Tibial artery (tissue), 4 donors: Measurements from ENCODE around the gene ARHGAP15.

Experiments
- DNase-seq, 2 donors: peaks; one replicate each; pipeline ENCODE4 v3.0.0-alpha.2; 2019
- H3K27ac ChIP-seq, 2 donors: fragments of 200-600 bp; sonication (generic) in 1 of 2; 1 replicate in 1 of 2; 2 replicates in 1 of 2; pipeline ENCODE4 v1.5.1; 2018 to 2019; ENCODE audit warnings: mild to moderate bottlenecking in 1 of 2
- H3K27me3 ChIP-seq, 2 donors: fragments of 200-600 bp; sonication (generic) in 1 of 2; one replicate each; pipeline versions ENCODE4 v1.5.1 to v1.6.0; 2016 to 2019
- H3K36me3 ChIP-seq, 3 donors: fragments of 200-600 bp; sonication (generic) in 2 of 3; one replicate each; pipeline ENCODE4 v1.5.1; 2016 to 2019; ENCODE audit warnings: mild to moderate bottlenecking in 2 of 3
- H3K4me1 ChIP-seq, 4 donors: fragments of 200-600 bp; sonication (generic) in 2 of 4; 1 replicate in 3 of 4; 2 replicates in 1 of 4; pipeline ENCODE4 v1.5.1; 2016 to 2019
- H3K4me3 ChIP-seq, 2 donors: fragments of 200-600 bp; sonication (generic) in 1 of 2; 1 replicate in 1 of 2; 2 replicates in 1 of 2; pipeline ENCODE4 v1.5.1; 2018 to 2019; ENCODE audit warnings: mild to moderate bottlenecking in 2 of 2
- H3K9me3 ChIP-seq, 3 donors: fragments of 200-600 bp; sonication (generic) in 1 of 3; one replicate each; pipeline ENCODE4 v1.5.1; 2016 to 2019
- CTCF ChIP-seq, 2 experiments: fragments of 200-600 bp in 1 of 2; fragments of 450-650 bp in 1 of 2; IDR thresholded peaks; one replicate each; pipeline ENCODE4 v1.5.1; 2017 to 2019; ENCODE audit warnings: antibody characterized with exemption in 2 of 2, mild to moderate bottlenecking in 1 of 2, moderate library complexity in 1 of 2
- intact Hi-C: fragments of 100-400 bp; cut with DNase I; formaldehyde crosslinking; loops from one replicate; pipeline ENCODE4 v1.15.0; 2023; ENCODE audit warnings: low total_unique reads

The ARHGAP15 gene

GRCh38 chr2:143701785-143702184, 572.6 kb downstream of the ARHGAP15 start:
- no peak for DNase-seq
- Histone ChIP-seq H3K9me3 (no peaks in the 10 kb centered on the region), H3K4me3 (no peak overlapping the region), H3K27ac (peak overlapping the region in 1 of 2 donors; percentile 22), H3K4me1 (peaks cover 0 to 36% (median 14%) of the 10 kb centered on the region in 4 donors), H3K36me3 (no peaks in the 10 kb centered on the region), H3K27me3 (no peaks in the 10 kb centered on the region)
- no peak for TF ChIP-seq CTCF (IDR thresholded peaks at IDR 0.05)
- intact Hi-C loops, result no loop called here

GRCh38 chr2:143702931-143703330, 573.7 kb downstream of the ARHGAP15 start:
- Histone ChIP-seq H3K4me1 (peaks cover 0 to 48% (median 15%) of the 10 kb centered on the region in 4 donors), H3K9me3 (no peaks in the 10 kb centered on the region), H3K36me3 (no peaks in the 10 kb centered on the region), H3K27ac (no peak overlapping the region), H3K4me3 (no peak overlapping the region), H3K27me3 (no peaks in the 10 kb centered on the region)
- no peak for TF ChIP-seq CTCF (IDR thresholded peaks at IDR 0.05)
- intact Hi-C loops, result no loop called here
- no peak for DNase-seq

- intact Hi-C loops, result loop anchor here (5.0 kb wide), 1 partner anchor 267 kb away; no protein-coding TSS in a partner anchor
- Histone ChIP-seq H3K27ac (no peak overlapping the region), H3K27me3 (no peaks in the 10 kb centered on the region), H3K4me3 (no peak overlapping the region), H3K9me3 (no peaks in the 10 kb centered on the region), H3K4me1 (peaks cover 0 to 64% (median 20%) of the 10 kb centered on the region in 4 donors), H3K36me3 (no peaks in the 10 kb centered on the region)
- no peak for TF ChIP-seq CTCF (IDR thresholded peaks at IDR 0.05)
- DNase-seq, result no peak
Observed at GRCh38 chr2:143704451-143705106, 575.4 kb downstream of the ARHGAP15 start.

- H3K36me3 ChIP-seq, result no peaks in the 10 kb centered on the region
- no peaks in the 10 kb centered on the region for H3K9me3 ChIP-seq
- H3K27me3 ChIP-seq, result no peaks in the 10 kb centered on the region
- no peak for DNase-seq
- peak overlapping the region in 1 of 2 donors; percentile 11 for H3K27ac ChIP-seq
- H3K4me1 ChIP-seq, result peaks cover 0 to 67% (median 21%) of the 10 kb centered on the region in 4 donors
- no peak for TF ChIP-seq CTCF (IDR thresholded peaks at IDR 0.05)
- no peak overlapping the region for H3K4me3 ChIP-seq
- intact Hi-C loops, result loop anchor here (5.0 kb wide), 1 partner anchor 268 kb away; no protein-coding TSS in a partner anchor
Observed at GRCh38 chr2:143705108-143705707, 576.0 kb downstream of the ARHGAP15 start.

- H3K27ac ChIP-seq, result peak overlapping the region in 1 of 2 donors; percentile 11
- no peak for TF ChIP-seq CTCF (IDR thresholded peaks at IDR 0.05)
- no peaks in the 10 kb centered on the region for H3K9me3 ChIP-seq
- no peaks in the 10 kb centered on the region for H3K36me3 ChIP-seq
- intact Hi-C loops, result loop anchor here (5.0 kb wide), 1 partner anchor 269 kb away; no protein-coding TSS in a partner anchor
- no peak overlapping the region for H3K4me3 ChIP-seq
- no peaks in the 10 kb centered on the region for H3K27me3 ChIP-seq
- H3K4me1 ChIP-seq, result peaks cover 0 to 57% (median 12%) of the 10 kb centered on the region in 4 donors
- DNase-seq, result no peak
Observed at GRCh38 chr2:143706354-143706753, 577.1 kb downstream of the ARHGAP15 start.
